Mucosa of stomach (tissue), 1 donor: ENCODE results near the gene DLG3.

Experiments used
- H3K27me3 ChIP-seq: one replicate; pipeline ENCODE4 v1.7.0; 2013; ENCODE audit warnings: mild to moderate bottlenecking, low read length; ENCODE audit not compliant: control insufficient read depth, insufficient read depth
- H3K36me3 ChIP-seq: one replicate; pipeline ENCODE4 v1.7.0; 2013; ENCODE audit warnings: low read length; ENCODE audit not compliant: control insufficient read depth, insufficient read depth
- H3K4me1 ChIP-seq: one replicate; pipeline ENCODE4 v1.7.0; 2013; ENCODE audit warnings: mild to moderate bottlenecking, low read length; ENCODE audit not compliant: control insufficient read depth, insufficient read depth
- H3K4me3 ChIP-seq: one replicate; pipeline ENCODE4 v1.7.0; 2013; ENCODE audit warnings: low read length
- H3K9ac ChIP-seq: one replicate; pipeline ENCODE4 v1.7.0; 2013; ENCODE audit warnings: mild to moderate bottlenecking, low read length, moderate library complexity
- H3K9me3 ChIP-seq: one replicate; pipeline ENCODE4 v1.7.0; 2013; ENCODE audit warnings: mild to moderate bottlenecking, low read length, moderate library complexity; ENCODE audit not compliant: control insufficient read depth
- donor health status: Pancreatic carcinoma.

The DLG3 gene

GRCh38 chrX:70442224-70442623 is 2.4 kb upstream of the DLG3 start:
- H3K4me3 ChIP-seq, result no peak overlapping the region
- no peak overlapping the region for H3K9ac ChIP-seq
- peaks cover 28% of the 10 kb centered on the region for H3K27me3 ChIP-seq
- no peaks in the 10 kb centered on the region for H3K9me3 ChIP-seq
- H3K36me3 ChIP-seq, result no peaks in the 10 kb centered on the region
- H3K4me1 ChIP-seq, result no peaks in the 10 kb centered on the region

- Histone ChIP-seq H3K4me1 (no peaks in the 10 kb centered on the region), H3K27me3 (peaks cover 28% of the 10 kb centered on the region), H3K9ac (no peak overlapping the region), H3K9me3 (no peaks in the 10 kb centered on the region), H3K4me3 (no peak overlapping the region), H3K36me3 (no peaks in the 10 kb centered on the region)
Observed at GRCh38 chrX:70444946-70445656, 466 bp downstream of the DLG3 start.

- H3K27me3 ChIP-seq, result peaks cover 28% of the 10 kb centered on the region
- H3K36me3 ChIP-seq, result no peaks in the 10 kb centered on the region
- H3K4me3 ChIP-seq, result no peak overlapping the region
- H3K9ac ChIP-seq, result no peak overlapping the region
- H3K4me1 ChIP-seq, result no peaks in the 10 kb centered on the region
- no peaks in the 10 kb centered on the region for H3K9me3 ChIP-seq
Observed at GRCh38 chrX:70445951-70446350, 1.3 kb downstream of the DLG3 start.

GRCh38 chrX:70446380-70447350 is 2.0 kb downstream of the DLG3 start:
- Histone ChIP-seq H3K4me3 (no peak overlapping the region), H3K4me1 (peaks cover 2% of the 10 kb centered on the region), H3K27me3 (peaks cover 28% of the 10 kb centered on the region), H3K9ac (no peak overlapping the region), H3K9me3 (no peaks in the 10 kb centered on the region), H3K36me3 (no peaks in the 10 kb centered on the region)

- H3K36me3 ChIP-seq, result no peaks in the 10 kb centered on the region
- no peak overlapping the region for H3K9ac ChIP-seq
- peaks cover 8% of the 10 kb centered on the region for H3K4me1 ChIP-seq
- H3K4me3 ChIP-seq, result no peak overlapping the region
- no peaks in the 10 kb centered on the region for H3K9me3 ChIP-seq
- peaks cover 20% of the 10 kb centered on the region for H3K27me3 ChIP-seq
Observed at GRCh38 chrX:70449457-70449966, 4.9 kb downstream of the DLG3 start.

- no peaks in the 10 kb centered on the region for H3K9me3 ChIP-seq
- no peaks in the 10 kb centered on the region for H3K27me3 ChIP-seq
- peak overlapping the region; percentile 25 for H3K4me3 ChIP-seq
- H3K4me1 ChIP-seq, result peaks cover 8% of the 10 kb centered on the region
- no peaks in the 10 kb centered on the region for H3K36me3 ChIP-seq
- peak overlapping the region; percentile 55 for H3K9ac ChIP-seq
Observed at GRCh38 chrX:70452143-70452733, 7.6 kb downstream of the DLG3 start.

- H3K9me3 ChIP-seq, result no peaks in the 10 kb centered on the region
- peaks cover 8% of the 10 kb centered on the region for H3K4me1 ChIP-seq
- H3K4me3 ChIP-seq, result no peak overlapping the region
- H3K36me3 ChIP-seq, result no peaks in the 10 kb centered on the region
- no peaks in the 10 kb centered on the region for H3K27me3 ChIP-seq
- peak overlapping the region; percentile 55 for H3K9ac ChIP-seq
Observed at GRCh38 chrX:70453024-70453618, 8.5 kb downstream of the DLG3 start.

GRCh38 chrX:70454441-70455365 is 10.1 kb downstream of the DLG3 start:
- Histone ChIP-seq H3K9me3 (no peaks in the 10 kb centered on the region), H3K4me1 (peaks cover 8% of the 10 kb centered on the region), H3K36me3 (no peaks in the 10 kb centered on the region), H3K9ac (peak overlapping the region; percentile 94), H3K4me3 (peak overlapping the region; percentile 56), H3K27me3 (no peaks in the 10 kb centered on the region)

GRCh38 chrX:70455366-70456202 is 10.9 kb downstream of the DLG3 start:
- H3K4me3 ChIP-seq, result peak overlapping the region; percentile 56
- H3K27me3 ChIP-seq, result no peaks in the 10 kb centered on the region
- no peaks in the 10 kb centered on the region for H3K9me3 ChIP-seq
- peaks cover 8% of the 10 kb centered on the region for H3K4me1 ChIP-seq
- H3K36me3 ChIP-seq, result no peaks in the 10 kb centered on the region
- peak overlapping the region; percentile 94 for H3K9ac ChIP-seq

GRCh38 chrX:70456256-70456655 is 11.6 kb downstream of the DLG3 start:
- Histone ChIP-seq H3K36me3 (no peaks in the 10 kb centered on the region), H3K4me3 (peak overlapping the region; percentile 56), H3K9me3 (no peaks in the 10 kb centered on the region), H3K4me1 (peaks cover 8% of the 10 kb centered on the region), H3K27me3 (no peaks in the 10 kb centered on the region), H3K9ac (no peak overlapping the region)
